Activated CD4-positive, alpha-beta memory T cell treated with anti-CD3 and anti-CD28 coated beads for 36 hours (primary cell): ENCODE measurements around the gene KCNC4. TPM values are rescaled to one million over a fixed set of nuclear protein-coding genes. Genes with fewer than 3 reads are reported as not detected.

Experiments used
- CTCF ChIA-PET: fragments of 350-600 bp; sonication (Branson Sonifier 250); formaldehyde crosslinking; loops from one replicate; lab custom pipeline; 2021; ENCODE audit warnings: antibody characterized with exemption, inconsistent platforms; lab: Charles Lee
- POLR2A ChIA-PET: fragments of 350-600 bp; sonication (Branson Sonifier 250); formaldehyde crosslinking; loops from one replicate; lab custom pipeline; 2021; ENCODE audit warnings: antibody characterized with exemption; lab: Charles Lee
- DNase-seq: peaks from one replicate; pipeline ENCODE4 v3.0.0-alpha.2; 2020
- H3K27ac Mint-ChIP-seq: one replicate; pipeline ENCODE4 v1.8.0; 2021; ENCODE audit warnings: mixed read lengths
- H3K27me3 Mint-ChIP-seq: one replicate; pipeline ENCODE4 v1.8.0; 2021; ENCODE audit warnings: mixed read lengths
- H3K36me3 Mint-ChIP-seq: one replicate; pipeline ENCODE4 v1.8.0; 2021; ENCODE audit warnings: mixed read lengths
- H3K4me1 Mint-ChIP-seq: one replicate; pipeline ENCODE4 v1.8.0; 2021; ENCODE audit warnings: low read depth, mixed read lengths
- H3K4me3 Mint-ChIP-seq: one replicate; pipeline ENCODE4 v1.8.0; 2021; ENCODE audit warnings: mild to moderate bottlenecking, mixed read lengths
- H3K9me3 Mint-ChIP-seq: one replicate; pipeline ENCODE4 v1.8.0; 2021; ENCODE audit warnings: mixed read lengths
- intact Hi-C: fragments of 100-400 bp; cut with micrococcal nuclease; formaldehyde crosslinking; loops from one replicate; pipeline ENCODE4 v1.15.1; 2023
- total RNA-seq, 2 experiments: library from RNA; stranded (reverse); gene quantifications; one replicate each; pipeline ENCODE4 v1.2.3, GENCODE V29; 2021

KCNC4 gene
- total RNA-seq, 2 experiments from 2014 or later = 15.0 to 15.1 TPM

DNA sequence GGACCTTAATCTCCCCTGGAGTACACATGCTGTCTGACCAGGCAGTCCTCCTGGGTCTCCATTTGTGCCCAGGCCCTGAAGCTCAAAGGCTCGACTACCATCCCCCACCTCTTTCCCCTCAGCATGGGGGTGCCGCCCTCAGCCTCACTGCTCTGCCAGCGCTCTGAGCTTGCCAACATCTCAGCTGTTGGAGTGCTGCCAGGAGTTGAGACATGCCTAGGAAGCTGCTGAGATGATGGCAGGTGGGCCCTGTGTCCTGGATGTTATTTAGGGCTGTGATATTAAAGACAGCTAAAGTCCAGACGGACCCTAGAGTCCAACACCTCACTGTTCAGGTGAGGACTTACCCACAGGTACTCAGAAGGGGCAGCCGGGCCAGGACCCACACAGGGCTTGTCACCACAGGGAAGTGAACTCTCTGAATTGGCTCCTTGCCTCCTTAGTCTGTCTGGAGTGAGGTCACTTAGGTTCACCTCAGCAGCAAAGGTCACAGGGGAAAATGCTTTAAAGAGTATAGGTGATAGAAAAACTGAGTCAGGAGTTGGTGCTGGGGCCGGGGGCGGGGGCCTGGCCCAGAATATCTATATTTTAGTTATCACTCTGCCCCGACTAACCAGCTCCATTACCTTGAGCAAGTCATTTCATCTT, 19.7 kb upstream of the KCNC4 start:
- POLR2A ChIA-PET = no interaction called here
- Mint-ChIP-seq H3K27ac (no peak overlapping the region), H3K9me3 (no peaks in the 10 kb centered on the region)

DNA sequence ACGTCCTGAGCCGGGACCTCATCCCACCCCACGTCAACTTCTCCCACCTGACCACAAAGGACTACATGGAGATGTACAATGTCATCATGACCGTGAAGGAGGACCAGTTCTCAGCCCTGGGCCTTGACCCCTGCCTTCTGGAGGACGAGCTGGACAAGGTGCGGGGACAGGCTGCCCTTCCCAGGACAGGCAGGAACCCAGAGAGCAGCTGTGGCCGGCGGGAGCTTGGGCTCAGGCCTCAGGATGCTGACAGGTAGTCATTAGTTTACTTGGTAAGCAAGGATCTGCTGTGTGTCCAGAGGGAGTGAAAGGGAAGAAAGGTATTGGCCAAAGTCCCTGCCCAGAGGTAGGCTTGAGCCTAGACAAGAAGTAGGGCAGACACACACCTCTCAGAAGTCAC, 17.6 kb upstream of the KCNC4 start:
- intact Hi-C loops = no loop called here
- DNase-seq = no peak
- Mint-ChIP-seq H3K4me1 (no peaks in the 10 kb centered on the region), H3K27me3 (no peaks in the 10 kb centered on the region), H3K4me3 (no peak overlapping the region), H3K27ac (no peak overlapping the region), H3K9me3 (no peaks in the 10 kb centered on the region), H3K36me3 (no peaks in the 10 kb centered on the region)
- ChIA-PET POLR2A (no interaction called here), CTCF (interaction anchor here (1.0 to 5.0 kb wide), 4 partner anchors 11 to 303 kb away, joined by 3 to 22 read pairs (median 8); no protein-coding TSS in a partner anchor)

More for the DNA sequence above, 19.7 kb upstream of the KCNC4 start:
- peaks cover 2% of the 10 kb centered on the region for H3K4me1 Mint-ChIP-seq
- intact Hi-C loops = no loop called here
- H3K36me3 Mint-ChIP-seq = no peaks in the 10 kb centered on the region
- DNase-seq = no peak
- CTCF ChIA-PET = interaction anchor here (1.0 to 5.0 kb wide), 4 partner anchors 14 to 306 kb away, joined by 3 to 22 read pairs (median 6); no protein-coding TSS in a partner anchor
- no peaks in the 10 kb centered on the region for H3K27me3 Mint-ChIP-seq
- no peak overlapping the region for H3K4me3 Mint-ChIP-seq

GRCh38 chr1:110195196-110195595, 14.9 kb upstream of the KCNC4 start:
- intact Hi-C loops = no loop called here
- no peaks in the 10 kb centered on the region for H3K4me1 Mint-ChIP-seq
- POLR2A ChIA-PET = no interaction called here

DNA sequence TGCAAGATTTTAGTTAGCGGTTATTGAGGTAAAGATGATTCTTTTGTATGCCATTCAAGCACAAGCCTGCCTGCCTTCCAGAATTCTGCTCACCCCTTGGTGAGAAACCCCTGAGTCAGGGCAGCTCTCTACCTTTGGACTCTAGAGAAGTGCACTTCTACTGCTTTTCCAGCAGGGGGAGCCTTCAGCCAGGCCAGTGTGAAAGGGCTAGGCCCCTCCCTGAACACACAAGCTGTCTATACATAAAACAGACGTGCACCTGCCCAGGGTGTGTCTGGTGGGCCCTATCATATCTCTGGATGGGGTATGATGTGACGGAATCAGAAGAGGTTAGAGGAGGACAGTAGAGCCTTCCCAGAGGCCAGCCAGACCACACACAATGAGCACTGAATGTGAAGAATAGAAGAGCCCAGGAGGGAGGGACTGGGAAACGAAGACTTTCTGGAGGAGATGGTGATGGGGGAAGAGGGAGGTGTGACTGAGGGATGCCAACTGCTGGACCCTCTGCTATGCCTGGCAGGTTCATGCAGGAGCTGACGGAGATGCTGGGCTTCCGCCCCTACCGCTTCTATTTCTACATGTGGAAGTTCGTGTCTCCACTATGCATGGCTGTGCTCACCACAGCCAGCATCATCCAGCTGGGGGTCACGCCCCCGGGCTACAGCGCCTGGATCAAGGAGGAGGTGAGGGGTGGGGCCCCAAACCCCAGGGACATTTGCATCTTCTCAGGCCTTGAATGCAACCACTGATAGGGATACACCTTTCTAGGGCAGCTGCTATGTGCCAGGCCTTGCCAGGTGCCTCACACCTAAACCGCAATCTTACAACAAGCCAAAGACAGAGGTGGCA, 13.0 kb upstream of the KCNC4 start:
- peak; percentile 63 for DNase-seq
- H3K27me3 Mint-ChIP-seq = no peaks in the 10 kb centered on the region
- CTCF ChIA-PET = interaction anchor here (0.5 to 3.3 kb wide), 40 partner anchors 10 to 299 kb away, joined by 3 to 52 read pairs (median 4); partner anchors contain the start of genes KCNC4, LAMTOR5 and SLC6A17
- no peaks in the 10 kb centered on the region for H3K36me3 Mint-ChIP-seq
- no peaks in the 10 kb centered on the region for H3K9me3 Mint-ChIP-seq
- POLR2A ChIA-PET = interaction anchor here (0.5 kb wide), 1 partner anchor 264 kb away, joined by 3 read pairs; no protein-coding TSS in a partner anchor
- H3K4me1 Mint-ChIP-seq = no peaks in the 10 kb centered on the region
- no peak overlapping the region for H3K27ac Mint-ChIP-seq
- no peak overlapping the region for H3K4me3 Mint-ChIP-seq
- intact Hi-C loops = loop anchor here (1.0 kb wide), 1 partner anchor 263 kb away; no protein-coding TSS in a partner anchor

More at GRCh38 chr1:110195196-110195595, 14.9 kb upstream of the KCNC4 start:
- Mint-ChIP-seq H3K9me3 (no peaks in the 10 kb centered on the region), H3K4me3 (no peak overlapping the region), H3K36me3 (no peaks in the 10 kb centered on the region), H3K27me3 (no peaks in the 10 kb centered on the region), H3K27ac (no peak overlapping the region)
- CTCF ChIA-PET = interaction anchor here (1.7 to 5.0 kb wide), 3 partner anchors 9 to 265 kb away, joined by 5 to 22 read pairs (median 12); no protein-coding TSS in a partner anchor
- no peak for DNase-seq

DNA sequence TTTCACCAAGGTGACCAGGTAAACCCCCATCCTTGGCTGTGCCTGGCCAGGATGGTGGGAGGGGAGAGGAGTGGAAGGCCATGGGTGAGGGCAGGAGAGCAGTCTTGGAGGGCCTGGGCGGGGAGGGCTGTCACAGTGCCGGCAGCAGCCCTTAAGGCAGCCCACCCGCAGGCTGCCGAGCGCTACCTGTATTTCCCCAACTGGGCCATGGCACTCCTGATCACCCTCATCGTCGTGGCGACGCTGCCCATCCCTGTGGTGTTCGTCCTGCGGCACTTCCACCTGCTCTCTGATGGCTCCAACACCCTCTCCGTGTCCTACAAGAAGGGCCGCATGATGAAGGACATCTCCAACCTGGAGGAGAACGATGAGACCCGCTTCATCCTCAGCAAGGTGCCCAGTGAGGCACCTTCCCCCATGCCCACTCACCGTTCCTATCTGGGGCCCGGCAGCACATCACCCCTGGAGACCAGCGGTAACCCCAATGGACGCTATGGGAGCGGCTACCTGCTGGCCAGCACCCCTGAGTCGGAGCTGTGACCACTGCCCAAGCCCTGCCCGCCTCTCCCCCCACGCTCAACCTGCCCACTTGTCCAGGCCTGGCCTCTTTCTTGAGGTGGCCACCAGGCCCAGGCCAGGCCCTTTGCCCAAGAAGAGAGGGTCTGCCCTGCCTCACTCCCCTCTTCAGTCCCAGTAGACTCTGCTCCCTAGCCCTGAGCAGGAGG, 12.0 kb upstream of the KCNC4 start:
- Mint-ChIP-seq H3K4me1 (peaks cover 2% of the 10 kb centered on the region), H3K9me3 (no peaks in the 10 kb centered on the region), H3K27ac (no peak overlapping the region), H3K27me3 (no peaks in the 10 kb centered on the region), H3K36me3 (no peaks in the 10 kb centered on the region), H3K4me3 (no peak overlapping the region)
- ChIA-PET POLR2A (no interaction called here), CTCF (interaction anchor here (0.9 to 19.7 kb wide), 15 partner anchors 10 to 298 kb away, joined by 3 to 920 read pairs (median 11); partner anchors contain the start of gene KCNC4)
- DNase-seq = no peak
- intact Hi-C loops = loop anchor here (1.0 kb wide), 1 partner anchor 262 kb away; no protein-coding TSS in a partner anchor

DNA sequence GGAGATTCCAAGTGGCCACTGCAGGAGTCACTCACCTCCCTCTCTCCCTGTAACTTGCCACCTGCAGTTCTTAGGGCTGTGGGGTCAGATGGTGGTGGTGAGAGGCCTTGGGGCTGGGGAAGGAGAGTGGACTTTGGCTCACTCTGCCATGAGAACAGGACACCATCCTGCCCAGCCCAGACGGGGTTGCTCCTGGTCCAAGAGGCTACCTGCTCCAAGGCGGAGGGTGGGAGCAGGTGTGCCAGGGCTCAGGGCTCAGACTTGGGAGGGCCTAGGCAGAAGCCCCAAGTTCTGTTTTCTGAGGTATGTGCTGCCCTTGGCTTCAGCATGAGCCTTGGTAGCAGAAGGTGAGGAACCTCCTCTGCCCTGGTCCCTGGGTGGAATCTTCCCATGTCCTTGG, 11.4 kb upstream of the KCNC4 start:
- Mint-ChIP-seq H3K4me1 (peaks cover 9% of the 10 kb centered on the region), H3K4me3 (no peak overlapping the region), H3K36me3 (no peaks in the 10 kb centered on the region), H3K9me3 (no peaks in the 10 kb centered on the region), H3K27ac (no peak overlapping the region), H3K27me3 (no peaks in the 10 kb centered on the region)
- intact Hi-C loops = no loop called here
- CTCF ChIA-PET = interaction anchor here (3.2 to 19.7 kb wide), 3 partner anchors 112 to 297 kb away, joined by 41 to 920 read pairs (median 52); no protein-coding TSS in a partner anchor
- no peak for DNase-seq
- POLR2A ChIA-PET = no interaction called here

DNA sequence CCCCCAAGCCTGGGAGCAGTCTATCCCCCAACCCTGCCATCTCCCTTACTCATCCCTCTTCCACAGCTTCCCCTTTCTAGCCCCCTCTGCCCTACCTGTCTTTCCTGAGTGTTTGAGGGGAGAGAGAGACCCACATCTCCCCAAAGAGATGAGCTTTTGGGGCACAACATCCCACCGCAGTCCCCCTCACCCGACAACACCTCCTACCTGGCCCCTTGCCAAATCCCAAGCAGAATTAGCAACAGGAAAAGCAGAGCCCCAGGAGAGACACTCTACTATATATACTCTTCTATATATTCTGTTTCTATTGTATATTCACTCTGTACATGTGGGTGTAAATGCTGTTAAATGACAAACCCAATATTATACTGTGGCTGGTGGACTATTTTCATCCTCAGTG, 9.9 kb upstream of the KCNC4 start:
- Mint-ChIP-seq H3K27me3 (no peaks in the 10 kb centered on the region), H3K36me3 (no peaks in the 10 kb centered on the region), H3K9me3 (no peaks in the 10 kb centered on the region), H3K27ac (no peak overlapping the region), H3K4me3 (no peak overlapping the region), H3K4me1 (peaks cover 9% of the 10 kb centered on the region)
- ChIA-PET CTCF (interaction anchor here (0.5 to 19.7 kb wide), 4 partner anchors 111 to 296 kb away, joined by 3 to 920 read pairs (median 60); no protein-coding TSS in a partner anchor), POLR2A (interaction anchor here (1.0 kb wide), 1 partner anchor 139 kb away, joined by 3 read pairs; the partner anchor contains the start of gene RBM15)
- intact Hi-C loops = loop anchor here (5.0 kb wide), 1 partner anchor 37 kb away; no protein-coding TSS in a partner anchor
- DNase-seq = no peak

DNA sequence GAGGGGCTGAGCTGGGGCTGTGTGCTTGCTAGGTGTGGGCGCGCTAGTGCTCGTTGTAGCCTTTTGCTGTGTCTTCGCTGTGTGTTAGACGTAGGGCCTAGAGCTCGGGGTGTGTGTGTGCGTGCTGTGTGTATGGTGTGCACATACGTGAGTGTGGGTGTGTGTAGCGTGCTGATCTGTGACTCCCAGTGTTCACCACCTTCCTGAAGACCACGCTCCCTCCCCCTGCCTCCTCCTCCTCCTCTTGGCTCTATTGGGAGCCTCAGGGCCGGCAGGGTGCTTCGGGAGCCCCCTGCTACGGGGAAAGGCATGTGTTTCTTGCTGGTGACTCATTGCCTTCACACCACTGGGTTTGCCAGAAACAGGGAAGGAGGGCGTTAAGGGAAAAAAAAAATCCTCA, 9.4 kb upstream of the KCNC4 start:
- no peak for DNase-seq
- Mint-ChIP-seq H3K9me3 (no peaks in the 10 kb centered on the region), H3K4me3 (no peak overlapping the region), H3K27me3 (no peaks in the 10 kb centered on the region), H3K27ac (no peak overlapping the region), H3K4me1 (peaks cover 9% of the 10 kb centered on the region), H3K36me3 (no peaks in the 10 kb centered on the region)
- CTCF ChIA-PET = interaction anchor here (0.9 to 19.7 kb wide), 6 partner anchors 16 to 296 kb away, joined by 3 to 920 read pairs (median 42); no protein-coding TSS in a partner anchor
- intact Hi-C loops = loop anchor here (5.0 kb wide), 1 partner anchor 37 kb away; no protein-coding TSS in a partner anchor
- POLR2A ChIA-PET = interaction anchor here (1.0 kb wide), 1 partner anchor 138 kb away, joined by 3 read pairs; the partner anchor contains the start of gene RBM15

GRCh38 chr1:110201157-110201825, 8.8 kb upstream of the KCNC4 start:
- H3K27ac Mint-ChIP-seq = no peak overlapping the region
- DNase-seq = no peak
- no peaks in the 10 kb centered on the region for H3K9me3 Mint-ChIP-seq
- H3K27me3 Mint-ChIP-seq = no peaks in the 10 kb centered on the region
- H3K4me1 Mint-ChIP-seq = peaks cover 9% of the 10 kb centered on the region
- intact Hi-C loops = loop anchor here (5.0 kb wide), 1 partner anchor 36 kb away; no protein-coding TSS in a partner anchor
- CTCF ChIA-PET = interaction anchor here (0.9 to 19.7 kb wide), 8 partner anchors 15 to 296 kb away, joined by 3 to 920 read pairs (median 16); partner anchors contain the start of gene RBM15
- no peak overlapping the region for H3K4me3 Mint-ChIP-seq
- no peaks in the 10 kb centered on the region for H3K36me3 Mint-ChIP-seq
- POLR2A ChIA-PET = interaction anchor here (1.0 kb wide), 1 partner anchor 138 kb away, joined by 3 read pairs; the partner anchor contains the start of gene RBM15

GRCh38 chr1:110203021-110203661, 7.0 kb upstream of the KCNC4 start:
- Mint-ChIP-seq H3K4me1 (peaks cover 15% of the 10 kb centered on the region), H3K4me3 (no peak overlapping the region), H3K36me3 (no peaks in the 10 kb centered on the region), H3K9me3 (no peaks in the 10 kb centered on the region), H3K27me3 (no peaks in the 10 kb centered on the region), H3K27ac (peak overlapping the region; percentile 83)
- DNase-seq = peak; percentile 73
- intact Hi-C loops = loop anchor here (1.0 to 5.0 kb wide), 5 partner anchors 34 to 293 kb away; partner anchors contain the start of gene RBM15
- ChIA-PET CTCF (interaction anchor here (0.8 to 19.7 kb wide), 33 partner anchors 9 to 579 kb away, joined by 3 to 920 read pairs (median 5); partner anchors contain the start of genes LAMTOR5 and RBM15), POLR2A (interaction anchor here (0.9 to 1.0 kb wide), 2 partner anchors 16 to 136 kb away, joined by 3 to 6 read pairs; partner anchors contain the start of gene RBM15)
